WTC11 (cell line): ENCODE measurements around the gene CEACAM19. TPM values are rescaled to one million over a fixed set of nuclear protein-coding genes. Genes with fewer than 3 reads are reported as not detected.

Experiments used
- ATAC-seq: fragments of 200-7000 bp; cut with Tn5 transposase; 2 replicates; pipeline ENCODE4 v1.10.0; 2021; ENCODE audit warnings: mild to moderate bottlenecking, moderate library complexity
- CTCF ChIA-PET: fragments of 300-600 bp; sonication (Branson Sonifier 250); formaldehyde crosslinking; loops from one replicate; lab custom pipeline; 2021; ENCODE audit warnings: antibody characterized with exemption; lab: Charles Lee
- POLR2A ChIA-PET: fragments of 350-600 bp; sonication (Branson Sonifier 250); formaldehyde crosslinking; loops from one replicate; lab custom pipeline; 2021; ENCODE audit warnings: antibody characterized with exemption; lab: Charles Lee
- DNase-seq: peaks from one replicate; pipeline ENCODE4 v3.0.0; 2021; ENCODE audit warnings: low spot score
- H3K27ac Mint-ChIP-seq: 2 replicates; pipeline ENCODE4 v1.8.0; 2021; ENCODE audit warnings: mixed read lengths
- H3K27me3 Mint-ChIP-seq: 2 replicates; pipeline ENCODE4 v1.8.0; 2021; ENCODE audit warnings: low read depth, mild to moderate bottlenecking, moderate library complexity, mixed read lengths
- H3K36me3 Mint-ChIP-seq: 2 replicates; pipeline ENCODE4 v1.8.0; 2021; ENCODE audit warnings: mixed read lengths
- H3K4me1 Mint-ChIP-seq: 2 replicates; pipeline ENCODE4 v1.8.0; 2022; ENCODE audit warnings: mixed read lengths
- H3K4me3 Mint-ChIP-seq: 2 replicates; pipeline ENCODE4 v1.8.0; 2021; ENCODE audit warnings: mild to moderate bottlenecking, moderate library complexity, mixed read lengths
- H3K9me3 Mint-ChIP-seq: 2 replicates; pipeline ENCODE4 v1.8.0; 2021; ENCODE audit warnings: mixed read lengths
- ELF4 ChIP-seq: sonication (generic); formaldehyde crosslinking; IDR thresholded peaks from 2 replicates; pipeline ENCODE4 v1.8.1; 2022; ENCODE audit warnings: low read depth, mild to moderate bottlenecking, moderate library complexity, missing genetic modification reagents
- ETV6 ChIP-seq: sonication (generic); formaldehyde crosslinking; IDR thresholded peaks from 2 replicates; pipeline ENCODE4 v1.8.1; 2022; ENCODE audit warnings: mild to moderate bottlenecking, missing genetic modification reagents
- HMGA2 ChIP-seq: fragments of 250-450 bp; sonication (Bioruptor Pico); IDR thresholded peaks from 2 replicates; pipeline ENCODE4 v1.4.0; 2021; ENCODE audit warnings: mild to moderate bottlenecking, moderate library complexity
- MXD4 ChIP-seq: fragments of 250-450 bp; sonication (Bioruptor Pico); IDR thresholded peaks from 2 replicates; pipeline ENCODE4 v1.8.0; 2021; ENCODE audit warnings: mild to moderate bottlenecking, moderate library complexity, borderline replicate concordance
- NR2C2 ChIP-seq: sonication (generic); formaldehyde crosslinking; IDR thresholded peaks from 2 replicates; pipeline ENCODE4 v1.8.0; 2022; ENCODE audit warnings: mild to moderate bottlenecking, missing genetic modification reagents
- NR3C1 ChIP-seq: sonication (generic); formaldehyde crosslinking; conservative IDR thresholded peaks from 2 replicates; pipeline ENCODE4 v1.8.1; 2023; ENCODE audit warnings: low read depth, mild to moderate bottlenecking, missing genetic modification reagents
- OVOL2 ChIP-seq: fragments of 250-450 bp; sonication (Bioruptor Pico); IDR thresholded peaks from 2 replicates; pipeline ENCODE4 v1.9.0; 2021; ENCODE audit warnings: mild to moderate bottlenecking, borderline replicate concordance
- ZBTB21 ChIP-seq: sonication (generic); formaldehyde crosslinking; IDR thresholded peaks from 2 replicates; pipeline ENCODE4 v1.8.1; 2023; ENCODE audit warnings: mild to moderate bottlenecking, missing genetic modification reagents, borderline replicate concordance
- ZNF263 ChIP-seq: sonication (generic); formaldehyde crosslinking; IDR thresholded peaks from 2 replicates; pipeline ENCODE4 v1.8.1; 2022; ENCODE audit warnings: low read depth, mild to moderate bottlenecking, moderate library complexity, missing genetic modification reagents
- ZNF396 ChIP-seq: fragments of 250-450 bp; sonication (Bioruptor Pico); IDR thresholded peaks from 2 replicates; pipeline ENCODE4 v1.8.0; 2021; ENCODE audit warnings: mild to moderate bottlenecking, moderate library complexity, borderline replicate concordance
- ZNF423 ChIP-seq: fragments of 250-450 bp; sonication (Bioruptor Pico); IDR thresholded peaks from 2 replicates; pipeline ENCODE4 v2.1.2; 2022; ENCODE audit warnings: mild to moderate bottlenecking, moderate library complexity
- total RNA-seq: library from RNA; stranded (reverse); gene quantifications from 3 replicates; pipeline ENCODE4 v1.2.3, GENCODE V29; 2021
- TF ChIP-seq, protein P1 (sequence below): sonication (generic); formaldehyde crosslinking; IDR thresholded peaks from 2 replicates; pipeline ENCODE4 v1.8.0; 2022; ENCODE audit warnings: mild to moderate bottlenecking, missing genetic modification reagents
- TF ChIP-seq, protein P2 (sequence below): sonication (generic); formaldehyde crosslinking; IDR thresholded peaks from 2 replicates; pipeline ENCODE4 v1.8.1; 2023; ENCODE audit warnings: mild to moderate bottlenecking, missing genetic modification reagents, moderate library complexity
- TF ChIP-seq, protein P3 (sequence below): fragments of 250-450 bp; sonication (Bioruptor Pico); IDR thresholded peaks from 2 replicates; pipeline ENCODE4 v1.9.0; 2021; ENCODE audit warnings: mild to moderate bottlenecking
- TF ChIP-seq, protein P4 (sequence below): fragments of 250-450 bp; sonication (Bioruptor Pico); conservative IDR thresholded peaks from 2 replicates; pipeline ENCODE4 v1.9.0; 2021; ENCODE audit warnings: mild to moderate bottlenecking
- TF ChIP-seq, protein P5 (sequence below): sonication (generic); formaldehyde crosslinking; IDR thresholded peaks from 2 replicates; pipeline ENCODE4 v1.8.0; 2022; ENCODE audit warnings: mild to moderate bottlenecking, missing genetic modification reagents
- TF ChIP-seq, protein P6 (sequence below): sonication (generic); formaldehyde crosslinking; IDR thresholded peaks from 2 replicates; pipeline ENCODE4 v1.8.1; 2023; ENCODE audit warnings: mild to moderate bottlenecking, missing genetic modification reagents, borderline replicate concordance
- TF ChIP-seq, protein P7 (sequence below): sonication (generic); formaldehyde crosslinking; IDR thresholded peaks from 2 replicates; pipeline ENCODE4 v1.8.0; 2022; ENCODE audit warnings: mild to moderate bottlenecking, missing genetic modification reagents
- TF ChIP-seq, protein P8 (sequence below): sonication (generic); formaldehyde crosslinking; IDR thresholded peaks from 2 replicates; pipeline ENCODE4 v1.8.1; 2022; ENCODE audit warnings: mild to moderate bottlenecking, moderate library complexity, missing genetic modification reagents

Gene CEACAM19
- total RNA-seq, 1 experiment from 2014 or later = 2.9 TPM

DNA sequence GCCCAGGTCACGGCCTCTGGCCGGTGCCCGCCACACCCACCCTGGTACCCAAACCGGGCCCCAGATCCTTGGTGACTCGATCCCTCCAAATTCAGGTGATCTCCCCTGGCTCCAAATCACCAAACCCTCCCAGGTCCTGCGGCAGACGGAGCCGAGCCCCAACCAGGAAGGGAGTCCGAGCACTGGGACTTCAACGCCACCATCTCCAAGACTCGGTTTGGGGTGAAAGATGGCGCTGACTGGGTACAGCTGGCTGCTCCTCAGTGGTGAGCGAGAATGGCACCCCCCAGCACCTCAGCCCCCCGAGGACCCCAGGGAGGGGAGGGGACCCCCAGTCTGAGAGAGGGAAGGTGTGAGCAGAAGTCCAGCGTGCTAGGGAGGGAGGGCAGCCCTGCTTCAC is 29.9 kb downstream of the CEACAM19 start:
- Mint-ChIP-seq H3K27ac (no peak overlapping the region), H3K4me1 (peaks cover 16% of the 10 kb centered on the region), H3K27me3 (peaks cover 4% of the 10 kb centered on the region; the same call in 1 of the 2 replicates), H3K9me3 (no peaks in the 10 kb centered on the region), H3K36me3 (no peaks in the 10 kb centered on the region), H3K4me3 (no peak overlapping the region)
- DNase-seq (no peak), ATAC-seq (no peak)
- CTCF ChIA-PET = interaction anchor here (1.0 to 2.5 kb wide), 3 partner anchors 12 to 69 kb away, joined by 8 to 11 read pairs (median 9); no protein-coding TSS in a partner anchor
- POLR2A ChIA-PET = no interaction called here
- TF ChIP-seq, protein P1, sequence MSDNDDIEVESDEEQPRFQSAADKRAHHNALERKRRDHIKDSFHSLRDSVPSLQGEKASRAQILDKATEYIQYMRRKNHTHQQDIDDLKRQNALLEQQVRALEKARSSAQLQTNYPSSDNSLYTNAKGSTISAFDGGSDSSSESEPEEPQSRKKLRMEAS (CRISPR knock-in tag) = no peak
- TF ChIP-seq ETV6 (CRISPR knock-in tag) (no peak), ZNF423 (CRISPR knock-in tag) (no peak), NR2C2 (CRISPR knock-in tag) (no peak), ZNF263 (CRISPR knock-in tag) (no peak), HMGA2 (CRISPR knock-in tag) (no peak), ELF4 (no peak), ZNF396 (CRISPR knock-in tag) (no peak), OVOL2 (CRISPR knock-in tag) (no peak), MXD4 (CRISPR knock-in tag) (no peak), ZBTB21 (CRISPR knock-in tag) (no peak), NR3C1 (no peak)
- TF ChIP-seq, protein P2, sequence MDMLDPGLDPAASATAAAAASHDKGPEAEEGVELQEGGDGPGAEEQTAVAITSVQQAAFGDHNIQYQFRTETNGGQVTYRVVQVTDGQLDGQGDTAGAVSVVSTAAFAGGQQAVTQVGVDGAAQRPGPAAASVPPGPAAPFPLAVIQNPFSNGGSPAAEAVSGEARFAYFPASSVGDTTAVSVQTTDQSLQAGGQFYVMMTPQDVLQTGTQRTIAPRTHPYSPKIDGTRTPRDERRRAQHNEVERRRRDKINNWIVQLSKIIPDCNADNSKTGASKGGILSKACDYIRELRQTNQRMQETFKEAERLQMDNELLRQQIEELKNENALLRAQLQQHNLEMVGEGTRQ (CRISPR knock-in tag) = no peak
- TF ChIP-seq, protein P3, sequence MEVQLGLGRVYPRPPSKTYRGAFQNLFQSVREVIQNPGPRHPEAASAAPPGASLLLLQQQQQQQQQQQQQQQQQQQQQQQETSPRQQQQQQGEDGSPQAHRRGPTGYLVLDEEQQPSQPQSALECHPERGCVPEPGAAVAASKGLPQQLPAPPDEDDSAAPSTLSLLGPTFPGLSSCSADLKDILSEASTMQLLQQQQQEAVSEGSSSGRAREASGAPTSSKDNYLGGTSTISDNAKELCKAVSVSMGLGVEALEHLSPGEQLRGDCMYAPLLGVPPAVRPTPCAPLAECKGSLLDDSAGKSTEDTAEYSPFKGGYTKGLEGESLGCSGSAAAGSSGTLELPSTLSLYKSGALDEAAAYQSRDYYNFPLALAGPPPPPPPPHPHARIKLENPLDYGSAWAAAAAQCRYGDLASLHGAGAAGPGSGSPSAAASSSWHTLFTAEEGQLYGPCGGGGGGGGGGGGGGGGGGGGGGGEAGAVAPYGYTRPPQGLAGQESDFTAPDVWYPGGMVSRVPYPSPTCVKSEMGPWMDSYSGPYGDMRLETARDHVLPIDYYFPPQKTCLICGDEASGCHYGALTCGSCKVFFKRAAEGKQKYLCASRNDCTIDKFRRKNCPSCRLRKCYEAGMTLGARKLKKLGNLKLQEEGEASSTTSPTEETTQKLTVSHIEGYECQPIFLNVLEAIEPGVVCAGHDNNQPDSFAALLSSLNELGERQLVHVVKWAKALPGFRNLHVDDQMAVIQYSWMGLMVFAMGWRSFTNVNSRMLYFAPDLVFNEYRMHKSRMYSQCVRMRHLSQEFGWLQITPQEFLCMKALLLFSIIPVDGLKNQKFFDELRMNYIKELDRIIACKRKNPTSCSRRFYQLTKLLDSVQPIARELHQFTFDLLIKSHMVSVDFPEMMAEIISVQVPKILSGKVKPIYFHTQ (CRISPR knock-in tag) = no peak
- TF ChIP-seq, protein P4, sequence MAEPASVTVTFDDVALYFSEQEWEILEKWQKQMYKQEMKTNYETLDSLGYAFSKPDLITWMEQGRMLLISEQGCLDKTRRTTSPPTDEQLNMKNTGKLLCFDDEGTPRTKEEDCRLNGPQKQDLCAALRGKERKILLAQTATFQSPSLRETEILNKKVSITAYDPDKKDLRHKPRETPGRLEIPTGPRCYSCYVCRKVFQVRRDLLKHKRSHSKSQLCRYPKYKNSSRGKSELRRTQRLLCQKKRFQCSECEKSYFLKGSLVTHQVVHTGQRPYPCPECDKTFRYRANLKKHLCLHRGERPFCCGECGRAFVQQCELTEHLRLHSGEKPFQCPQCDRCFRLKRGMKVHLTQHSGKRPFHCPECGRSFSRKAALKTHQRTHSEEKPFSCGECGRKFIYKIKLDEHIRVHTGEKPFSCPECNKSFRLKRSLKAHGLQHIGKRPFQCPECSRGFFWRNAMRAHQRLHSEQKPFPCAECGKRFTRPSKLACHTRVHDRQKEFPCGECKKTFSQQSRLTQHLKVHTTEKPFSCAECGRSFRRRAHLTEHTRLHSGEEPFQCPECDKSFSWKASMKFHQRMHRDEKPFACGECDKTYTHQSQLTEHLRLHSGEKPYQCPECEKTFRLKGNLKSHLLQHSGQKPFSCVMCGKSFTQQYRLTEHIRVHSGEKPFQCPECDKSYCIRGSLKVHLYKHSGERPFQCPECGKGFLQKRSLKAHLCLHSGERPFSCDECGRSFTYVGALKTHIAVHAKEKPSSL (CRISPR knock-in tag) = no peak
- TF ChIP-seq, protein P5, sequence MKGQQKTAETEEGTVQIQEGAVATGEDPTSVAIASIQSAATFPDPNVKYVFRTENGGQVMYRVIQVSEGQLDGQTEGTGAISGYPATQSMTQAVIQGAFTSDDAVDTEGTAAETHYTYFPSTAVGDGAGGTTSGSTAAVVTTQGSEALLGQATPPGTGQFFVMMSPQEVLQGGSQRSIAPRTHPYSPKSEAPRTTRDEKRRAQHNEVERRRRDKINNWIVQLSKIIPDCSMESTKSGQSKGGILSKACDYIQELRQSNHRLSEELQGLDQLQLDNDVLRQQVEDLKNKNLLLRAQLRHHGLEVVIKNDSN (CRISPR knock-in tag) = no peak
- TF ChIP-seq, protein P6, sequence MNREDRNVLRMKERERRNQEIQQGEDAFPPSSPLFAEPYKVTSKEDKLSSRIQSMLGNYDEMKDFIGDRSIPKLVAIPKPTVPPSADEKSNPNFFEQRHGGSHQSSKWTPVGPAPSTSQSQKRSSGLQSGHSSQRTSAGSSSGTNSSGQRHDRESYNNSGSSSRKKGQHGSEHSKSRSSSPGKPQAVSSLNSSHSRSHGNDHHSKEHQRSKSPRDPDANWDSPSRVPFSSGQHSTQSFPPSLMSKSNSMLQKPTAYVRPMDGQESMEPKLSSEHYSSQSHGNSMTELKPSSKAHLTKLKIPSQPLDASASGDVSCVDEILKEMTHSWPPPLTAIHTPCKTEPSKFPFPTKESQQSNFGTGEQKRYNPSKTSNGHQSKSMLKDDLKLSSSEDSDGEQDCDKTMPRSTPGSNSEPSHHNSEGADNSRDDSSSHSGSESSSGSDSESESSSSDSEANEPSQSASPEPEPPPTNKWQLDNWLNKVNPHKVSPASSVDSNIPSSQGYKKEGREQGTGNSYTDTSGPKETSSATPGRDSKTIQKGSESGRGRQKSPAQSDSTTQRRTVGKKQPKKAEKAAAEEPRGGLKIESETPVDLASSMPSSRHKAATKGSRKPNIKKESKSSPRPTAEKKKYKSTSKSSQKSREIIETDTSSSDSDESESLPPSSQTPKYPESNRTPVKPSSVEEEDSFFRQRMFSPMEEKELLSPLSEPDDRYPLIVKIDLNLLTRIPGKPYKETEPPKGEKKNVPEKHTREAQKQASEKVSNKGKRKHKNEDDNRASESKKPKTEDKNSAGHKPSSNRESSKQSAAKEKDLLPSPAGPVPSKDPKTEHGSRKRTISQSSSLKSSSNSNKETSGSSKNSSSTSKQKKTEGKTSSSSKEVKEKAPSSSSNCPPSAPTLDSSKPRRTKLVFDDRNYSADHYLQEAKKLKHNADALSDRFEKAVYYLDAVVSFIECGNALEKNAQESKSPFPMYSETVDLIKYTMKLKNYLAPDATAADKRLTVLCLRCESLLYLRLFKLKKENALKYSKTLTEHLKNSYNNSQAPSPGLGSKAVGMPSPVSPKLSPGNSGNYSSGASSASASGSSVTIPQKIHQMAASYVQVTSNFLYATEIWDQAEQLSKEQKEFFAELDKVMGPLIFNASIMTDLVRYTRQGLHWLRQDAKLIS = no peak
- TF ChIP-seq, protein P7, sequence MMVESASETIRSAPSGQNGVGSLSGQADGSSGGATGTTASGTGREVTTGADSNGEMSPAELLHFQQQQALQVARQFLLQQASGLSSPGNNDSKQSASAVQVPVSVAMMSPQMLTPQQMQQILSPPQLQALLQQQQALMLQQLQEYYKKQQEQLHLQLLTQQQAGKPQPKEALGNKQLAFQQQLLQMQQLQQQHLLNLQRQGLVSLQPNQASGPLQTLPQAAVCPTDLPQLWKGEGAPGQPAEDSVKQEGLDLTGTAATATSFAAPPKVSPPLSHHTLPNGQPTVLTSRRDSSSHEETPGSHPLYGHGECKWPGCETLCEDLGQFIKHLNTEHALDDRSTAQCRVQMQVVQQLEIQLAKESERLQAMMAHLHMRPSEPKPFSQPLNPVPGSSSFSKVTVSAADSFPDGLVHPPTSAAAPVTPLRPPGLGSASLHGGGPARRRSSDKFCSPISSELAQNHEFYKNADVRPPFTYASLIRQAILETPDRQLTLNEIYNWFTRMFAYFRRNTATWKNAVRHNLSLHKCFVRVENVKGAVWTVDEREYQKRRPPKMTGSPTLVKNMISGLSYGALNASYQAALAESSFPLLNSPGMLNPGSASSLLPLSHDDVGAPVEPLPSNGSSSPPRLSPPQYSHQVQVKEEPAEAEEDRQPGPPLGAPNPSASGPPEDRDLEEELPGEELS (CRISPR knock-in tag) = no peak
- TF ChIP-seq, protein P8, sequence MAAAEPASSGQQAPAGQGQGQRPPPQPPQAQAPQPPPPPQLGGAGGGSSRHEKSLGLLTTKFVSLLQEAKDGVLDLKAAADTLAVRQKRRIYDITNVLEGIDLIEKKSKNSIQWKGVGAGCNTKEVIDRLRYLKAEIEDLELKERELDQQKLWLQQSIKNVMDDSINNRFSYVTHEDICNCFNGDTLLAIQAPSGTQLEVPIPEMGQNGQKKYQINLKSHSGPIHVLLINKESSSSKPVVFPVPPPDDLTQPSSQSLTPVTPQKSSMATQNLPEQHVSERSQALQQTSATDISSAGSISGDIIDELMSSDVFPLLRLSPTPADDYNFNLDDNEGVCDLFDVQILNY (CRISPR knock-in tag) = no peak
